Skin epidermis (tissue), 12 donors: Measurements from ENCODE around the gene FRMD1.

Experiments used
- H3K27ac ChIP-seq, 21 experiments: fragments of 200-600 bp; sonication (generic) in 11 of 21; one replicate each; pipeline ENCODE4 v1.5.0; 2020; ENCODE audit warnings: mild to moderate bottlenecking in 3 of 21, inconsistent platforms in 2 of 21, moderate library complexity in 2 of 21
- H3K4me3 ChIP-seq, 7 experiments: fragments of 200-600 bp; sonication (generic) in 2 of 7; one replicate each; pipeline ENCODE4 v1.5.0; 2020; ENCODE audit warnings: inconsistent platforms in 2 of 7, mild to moderate bottlenecking in 2 of 7, moderate library complexity in 1 of 7

Gene FRMD1

GRCh38 chr6:168078943-168079405 lies at the start of gene FRMD1:
Gene FRMD1, minus strand, starts transcription at chr6:168079212. Its CDS starts 118 bp downstream, at chr6:168079094.
- no peak within 1 kb of the TSS for H3K4me3 ChIP-seq
- no peak within 1 kb of the TSS for H3K27ac ChIP-seq

GRCh38 chr6:168128006-168128630 lies 49.1 kb upstream of the FRMD1 start:
- H3K4me3 ChIP-seq: no peak overlapping the region

GRCh38 chr6:168127384-168127868 lies 48.4 kb upstream of the FRMD1 start:
- H3K27ac ChIP-seq: no peak overlapping the region

More at GRCh38 chr6:168128006-168128630, 49.1 kb upstream of the FRMD1 start:
- no peak overlapping the region for H3K27ac ChIP-seq

GRCh38 chr6:168126566-168127383 lies 47.8 kb upstream of the FRMD1 start:
- H3K4me3 ChIP-seq: no peak overlapping the region
- H3K27ac ChIP-seq: no peak overlapping the region

More at GRCh38 chr6:168127384-168127868, 48.4 kb upstream of the FRMD1 start:
- H3K4me3 ChIP-seq: no peak overlapping the region

GRCh38 chr6:168125429-168126001 lies 46.5 kb upstream of the FRMD1 start:
- H3K4me3 ChIP-seq: no peak overlapping the region
- H3K27ac ChIP-seq: no peak overlapping the region

GRCh38 chr6:168124921-168125320 lies 45.9 kb upstream of the FRMD1 start:
- Histone ChIP-seq H3K4me3 (no peak overlapping the region), H3K27ac (no peak overlapping the region)

GRCh38 chr6:168124158-168124557 lies 45.1 kb upstream of the FRMD1 start:
- Histone ChIP-seq H3K4me3 (no peak overlapping the region), H3K27ac (no peak overlapping the region)

- no peak overlapping the region for H3K4me3 ChIP-seq
- no peak overlapping the region for H3K27ac ChIP-seq
Observed at GRCh38 chr6:168123165-168123911, 44.3 kb upstream of the FRMD1 start.

- Histone ChIP-seq H3K27ac (no peak overlapping the region), H3K4me3 (no peak overlapping the region)
Observed at GRCh38 chr6:168122521-168122920, 43.5 kb upstream of the FRMD1 start.

GRCh38 chr6:168122011-168122410 lies 43.0 kb upstream of the FRMD1 start:
- no peak overlapping the region for H3K27ac ChIP-seq
- H3K4me3 ChIP-seq: no peak overlapping the region

- H3K4me3 ChIP-seq: no peak overlapping the region
- no peak overlapping the region for H3K27ac ChIP-seq
Observed at GRCh38 chr6:168121303-168121665, 42.3 kb upstream of the FRMD1 start.

GRCh38 chr6:168120390-168121302 lies 41.6 kb upstream of the FRMD1 start:
- H3K27ac ChIP-seq: no peak overlapping the region
- no peak overlapping the region for H3K4me3 ChIP-seq

GRCh38 chr6:168119539-168119938 lies 40.5 kb upstream of the FRMD1 start:
- Histone ChIP-seq H3K27ac (no peak overlapping the region), H3K4me3 (no peak overlapping the region)

- Histone ChIP-seq H3K4me3 (no peak overlapping the region), H3K27ac (no peak overlapping the region)
Observed at GRCh38 chr6:168118935-168119334, 39.9 kb upstream of the FRMD1 start.

- H3K27ac ChIP-seq: no peak overlapping the region
Observed at GRCh38 chr6:168117942-168118341, 38.9 kb upstream of the FRMD1 start.

GRCh38 chr6:168116975-168117899 lies 38.2 kb upstream of the FRMD1 start:
- Histone ChIP-seq H3K27ac (no peak overlapping the region), H3K4me3 (no peak overlapping the region)

More at GRCh38 chr6:168117942-168118341, 38.9 kb upstream of the FRMD1 start:
- H3K4me3 ChIP-seq: no peak overlapping the region

- H3K4me3 ChIP-seq: no peak overlapping the region
- H3K27ac ChIP-seq: no peak overlapping the region
Observed at GRCh38 chr6:168116438-168116974, 37.5 kb upstream of the FRMD1 start.
